Measurements from ENCODE around the gene SLC25A21.

Gene SLC25A21

GRCh38 chr14:36976571-36977023 is 195.8 kb downstream of the SLC25A21 start:
- DNase-seq = no peak

- DNase-seq = no peak
Measured at GRCh38 chr14:36975834-36976233, 196.6 kb downstream of the SLC25A21 start.

GRCh38 chr14:36974985-36975384 is 197.4 kb downstream of the SLC25A21 start:
- no peak for DNase-seq

- DNase-seq = no peak
Measured at GRCh38 chr14:36973806-36974442, 198.5 kb downstream of the SLC25A21 start.

GRCh38 chr14:36971263-36971855 is 201.0 kb downstream of the SLC25A21 start:
- no peak for DNase-seq

- no peak for DNase-seq
Measured at GRCh38 chr14:36967892-36968555, 204.4 kb downstream of the SLC25A21 start.

- no peak for DNase-seq
Measured at GRCh38 chr14:36955967-36956366, 216.4 kb downstream of the SLC25A21 start.

GRCh38 chr14:36955376-36955775 is 217.0 kb downstream of the SLC25A21 start:
- DNase-seq = no peak

GRCh38 chr14:36952689-36953088 is 219.7 kb downstream of the SLC25A21 start:
- DNase-seq = no peak

GRCh38 chr14:36951380-36951911 is 221.0 kb downstream of the SLC25A21 start:
- no peak for DNase-seq

- no peak for DNase-seq
Measured at GRCh38 chr14:36950812-36951211, 221.6 kb downstream of the SLC25A21 start.

GRCh38 chr14:36949371-36949770 is 223.0 kb downstream of the SLC25A21 start:
- no peak for DNase-seq

- DNase-seq = no peak
Measured at GRCh38 chr14:36948157-36948859, 224.1 kb downstream of the SLC25A21 start.

- no peak for DNase-seq
Measured at GRCh38 chr14:36947362-36947761, 225.0 kb downstream of the SLC25A21 start.

GRCh38 chr14:36946872-36947271 is 225.5 kb downstream of the SLC25A21 start:
- no peak for DNase-seq

- DNase-seq = no peak
Measured at GRCh38 chr14:36944307-36945010, 227.9 kb downstream of the SLC25A21 start.

- DNase-seq = no peak
Measured at GRCh38 chr14:36942522-36943245, 229.7 kb downstream of the SLC25A21 start.

GRCh38 chr14:36941783-36942521 is 230.5 kb downstream of the SLC25A21 start:
- peak; percentile 49 for DNase-seq

GRCh38 chr14:36940476-36940875 is 231.9 kb downstream of the SLC25A21 start:
- DNase-seq = no peak

- no peak for DNase-seq
Measured at GRCh38 chr14:36939265-36939664, 233.1 kb downstream of the SLC25A21 start.

GRCh38 chr14:36938678-36939077 is 233.7 kb downstream of the SLC25A21 start:
- DNase-seq = no peak
